Mammary epithelial cell (primary cell): ENCODE data around the gene CCDC82.

Experiments used
- EZH2 ChIP-seq: IDR thresholded peaks from 2 replicates; pipeline ENCODE4 v1.6.1; 2012; ENCODE audit warnings: low read length, inconsistent platforms, borderline replicate concordance
- TF ChIP-seq, protein P1 (sequence below), 2 donors: IDR thresholded peaks in 1 of 2; conservative IDR thresholded peaks in 1 of 2; 2 replicates each; pipeline ENCODE4 v1.5.1; 2011 to 2012; ENCODE audit warnings: inconsistent platforms in 2 of 2, low read length in 2 of 2, mild to moderate bottlenecking in 2 of 2, control low read depth in 1 of 2, low read depth in 1 of 2; ENCODE audit not compliant: insufficient read depth in 1 of 2; ENCODE audit errors: extremely low read depth in 1 of 2

DNA sequence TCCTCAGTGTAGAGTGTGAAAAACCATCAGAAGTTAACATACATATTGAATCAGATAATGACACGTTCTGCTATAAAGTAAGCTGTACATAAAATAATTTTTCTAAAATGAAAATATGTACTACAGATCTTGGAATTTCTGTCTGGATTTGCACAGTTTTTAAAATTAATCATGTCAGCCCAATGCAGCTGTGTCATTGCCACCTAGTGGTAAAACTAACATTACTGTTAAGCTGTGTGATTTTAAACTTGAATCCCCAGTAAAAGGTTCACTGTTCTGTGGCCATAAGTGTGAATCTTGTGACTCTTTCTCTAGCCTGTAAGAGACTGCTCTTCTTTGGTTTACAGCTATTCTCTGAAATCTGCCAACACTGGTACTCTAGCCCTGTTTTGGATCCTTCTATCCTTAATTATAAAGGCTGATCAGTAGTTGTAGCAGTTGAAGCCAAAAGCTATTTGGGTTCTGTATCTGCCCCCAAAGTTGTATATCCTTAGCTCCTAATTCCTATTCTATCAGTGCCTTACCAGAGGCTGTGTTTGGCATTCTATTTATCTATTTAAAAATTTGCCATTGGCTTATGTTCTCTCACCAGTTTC, 4.1 kb upstream of the CCDC82 start:
- TF ChIP-seq, protein P1, sequence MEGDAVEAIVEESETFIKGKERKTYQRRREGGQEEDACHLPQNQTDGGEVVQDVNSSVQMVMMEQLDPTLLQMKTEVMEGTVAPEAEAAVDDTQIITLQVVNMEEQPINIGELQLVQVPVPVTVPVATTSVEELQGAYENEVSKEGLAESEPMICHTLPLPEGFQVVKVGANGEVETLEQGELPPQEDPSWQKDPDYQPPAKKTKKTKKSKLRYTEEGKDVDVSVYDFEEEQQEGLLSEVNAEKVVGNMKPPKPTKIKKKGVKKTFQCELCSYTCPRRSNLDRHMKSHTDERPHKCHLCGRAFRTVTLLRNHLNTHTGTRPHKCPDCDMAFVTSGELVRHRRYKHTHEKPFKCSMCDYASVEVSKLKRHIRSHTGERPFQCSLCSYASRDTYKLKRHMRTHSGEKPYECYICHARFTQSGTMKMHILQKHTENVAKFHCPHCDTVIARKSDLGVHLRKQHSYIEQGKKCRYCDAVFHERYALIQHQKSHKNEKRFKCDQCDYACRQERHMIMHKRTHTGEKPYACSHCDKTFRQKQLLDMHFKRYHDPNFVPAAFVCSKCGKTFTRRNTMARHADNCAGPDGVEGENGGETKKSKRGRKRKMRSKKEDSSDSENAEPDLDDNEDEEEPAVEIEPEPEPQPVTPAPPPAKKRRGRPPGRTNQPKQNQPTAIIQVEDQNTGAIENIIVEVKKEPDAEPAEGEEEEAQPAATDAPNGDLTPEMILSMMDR (conservative IDR thresholded peaks at IDR 0.05 in 1 of 2, IDR thresholded peaks at IDR 0.05 in 1 of 2; ENCODE audit: extremely low read depth in 1 of 2, insufficient read depth in 1 of 2, low read depth in 1 of 2, low read length in 2 of 2): peak; percentile 67 to 77
- TF ChIP-seq EZH2: no peak
